ENCODE measurements around the gene MADCAM1. TPM values are rescaled to one million over a fixed set of nuclear protein-coding genes. Genes with fewer than 3 reads are reported as not detected.

Gene MADCAM1
- under 0.01 TPM in 1 of 2 replicates, not detected in the other for total RNA-seq

DNA sequence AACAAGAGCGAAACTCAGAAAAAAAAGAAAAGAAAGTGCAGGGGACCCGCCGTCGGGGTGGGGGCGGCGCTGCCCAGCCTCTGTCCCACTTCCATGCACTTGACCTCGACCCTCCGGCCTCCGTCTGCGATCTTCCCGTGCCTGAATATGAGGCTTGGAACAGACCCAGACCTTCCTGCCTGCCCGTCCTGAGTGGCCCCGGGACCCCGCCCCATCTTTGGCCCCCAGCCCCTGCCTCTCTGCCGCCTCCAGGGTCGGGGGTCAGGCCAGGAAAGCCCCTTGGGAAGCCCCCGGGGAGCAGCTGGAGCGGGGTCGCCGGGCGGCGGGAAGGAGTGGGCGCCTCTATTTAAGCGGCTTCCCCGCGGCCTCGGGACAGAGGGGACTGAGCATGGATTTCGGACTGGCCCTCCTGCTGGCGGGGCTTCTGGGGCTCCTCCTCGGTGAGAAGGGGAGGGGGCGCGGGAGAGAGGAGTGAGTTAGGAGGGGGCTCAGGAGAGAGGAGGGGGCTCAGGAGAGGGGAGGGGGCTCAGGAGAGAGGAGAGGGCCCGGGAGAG, at the start of gene MADCAM1:
Gene MADCAM1, plus strand, starts transcription at position 375 of the 554 bp plus-strand sequence. Its CDS starts 14 bp downstream, at position 389.

DNA sequence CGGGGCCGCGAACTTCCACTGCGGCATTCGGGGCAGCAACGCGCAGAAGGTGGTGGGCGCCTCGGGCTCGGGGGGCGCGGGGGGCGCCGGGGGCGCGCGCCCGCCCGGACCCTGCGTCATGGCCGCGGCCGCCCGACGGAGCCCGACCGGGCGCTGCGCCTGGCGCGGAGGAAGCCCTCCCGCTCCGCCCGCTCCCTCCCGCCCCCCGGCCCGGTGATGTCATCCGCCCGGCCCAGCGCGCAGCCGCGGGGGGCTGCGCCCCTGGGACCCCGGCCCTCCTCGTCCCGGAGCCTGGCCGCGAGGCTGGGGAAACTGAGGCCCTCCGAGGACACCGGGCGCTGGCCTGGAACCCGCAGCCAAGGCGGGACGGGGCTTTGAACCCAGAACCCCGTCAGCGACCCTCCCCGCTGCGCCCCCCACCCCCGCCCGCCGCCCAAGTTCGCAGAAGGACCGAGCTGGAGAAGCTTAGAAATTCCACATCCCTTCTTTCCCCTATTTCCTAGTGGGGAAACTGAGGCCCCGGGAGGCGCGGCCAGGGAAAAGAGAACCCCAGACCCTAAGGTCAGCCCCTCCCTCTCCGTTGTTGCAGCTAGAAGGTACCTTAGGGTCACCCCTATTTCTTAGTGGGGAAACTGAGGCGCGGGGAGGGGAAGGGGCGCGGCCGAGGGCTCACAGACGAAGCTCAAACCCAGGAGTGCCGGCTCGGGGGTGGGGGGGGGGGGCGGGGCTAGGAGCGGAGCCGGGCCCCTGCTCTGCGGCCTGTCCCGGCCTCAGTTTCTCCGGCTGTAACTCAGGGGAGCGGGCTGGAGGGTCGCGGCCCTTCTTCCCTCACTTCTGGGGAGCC, 35.2 kb upstream of the MADCAM1 start, which contains the start of gene SHC2:
Gene SHC2, minus strand, starts transcription at position 157 of the 844 bp plus-strand sequence. Its CDS starts 37 bp downstream, at position 120.

DNA sequence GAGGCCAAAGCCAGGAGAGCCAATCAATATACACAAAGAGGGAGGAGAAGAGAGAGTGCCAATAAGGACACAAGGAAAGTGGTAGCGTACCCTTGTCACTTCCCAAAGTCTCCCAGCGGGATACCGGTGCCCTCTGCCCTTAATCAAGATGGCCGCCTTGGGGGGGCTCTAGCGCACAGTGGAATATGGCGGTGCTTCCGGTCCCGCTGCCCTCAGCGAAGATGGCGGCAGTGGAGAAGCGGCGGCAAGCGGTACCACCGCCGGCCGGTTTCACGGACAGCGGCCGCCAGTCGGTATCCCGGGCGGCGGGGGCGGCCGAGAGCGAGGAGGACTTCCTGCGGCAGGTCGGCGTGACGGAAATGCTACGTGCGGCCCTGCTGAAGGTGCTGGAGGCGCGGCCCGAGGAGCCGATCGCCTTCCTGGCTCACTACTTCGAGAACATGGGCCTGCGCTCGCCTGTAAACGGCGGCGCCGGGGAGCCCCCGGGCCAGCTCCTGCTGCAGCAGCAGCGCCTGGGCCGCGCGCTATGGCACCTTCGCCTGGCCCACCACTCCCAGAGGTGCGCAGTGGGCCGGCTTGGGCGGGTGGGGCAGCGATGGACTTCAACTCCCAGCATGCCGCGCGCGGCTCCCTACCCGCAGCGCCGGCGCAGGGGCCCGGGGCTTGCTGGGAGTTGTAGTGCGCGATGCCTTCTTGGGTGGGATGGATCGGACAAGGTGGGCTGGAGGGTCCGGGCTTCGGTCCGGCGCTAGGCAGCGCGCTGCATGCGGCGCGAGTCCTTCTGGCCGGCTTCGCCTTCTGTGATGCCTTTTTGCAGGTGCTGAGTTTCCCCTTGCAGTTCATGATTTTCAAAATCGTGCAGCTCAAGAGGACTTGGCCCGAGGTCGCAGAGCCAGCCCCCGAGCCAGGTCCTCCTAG, 11.3 kb downstream of the MADCAM1 start, which contains the start of gene TPGS1:
Gene TPGS1, plus strand, starts transcription at position 212 of the 918 bp plus-strand sequence. Its CDS starts 10 bp downstream, at position 222.

GRCh38 chr19:531753-532560, 35.7 kb downstream of the MADCAM1 start, which contains the start of gene CDC34:
CDC34 (plus strand) TSS chr19:531760; CDS start chr19:531932, 172 bp downstream.

GRCh38 chr19:543910-544608, 47.8 kb downstream of the MADCAM1 start, which contains the start of gene GZMM:
GZMM (plus strand) TSS chr19:544053; CDS start chr19:544072, 19 bp downstream.

Other genes starting within 250 kb of the MADCAM1 start
- 11.1 and 37.5 TPM in 2 replicates for gene PLPP2, start 205.1 kb upstream of the MADCAM1 start, total RNA-seq
- 9.5 and 26.4 TPM in 2 replicates for gene MIER2, start 151.7 kb upstream of the MADCAM1 start, total RNA-seq
- under 0.01 and 0.09 TPM in 2 replicates for gene C2CD4C, start 87.3 kb upstream of the MADCAM1 start, total RNA-seq
- 1.7 and 2.5 TPM in 2 replicates for gene SHC2, start 35.5 kb upstream of the MADCAM1 start, total RNA-seq
- gene TPGS1, start 11.0 kb downstream of the MADCAM1 start, total RNA-seq = 33.4 and 50.4 TPM in 2 replicates
- 61.3 and 76.7 TPM in 2 replicates for gene CDC34, start 35.3 kb downstream of the MADCAM1 start, total RNA-seq
- gene GZMM, start 47.6 kb downstream of the MADCAM1 start, total RNA-seq = not detected in 2 replicates
- gene BSG, start 76.1 kb downstream of the MADCAM1 start, total RNA-seq = 256 and 287 TPM in 2 replicates
- 1.5 and 1.6 TPM in 2 replicates for gene HCN2, start 93.4 kb downstream of the MADCAM1 start, total RNA-seq
- 14.7 and 17.2 TPM in 2 replicates for gene POLRMT, start 137.1 kb downstream of the MADCAM1 start, total RNA-seq
- 0.16 TPM in 1 of 2 replicates, not detected in the other for gene FGF22, start 143.4 kb downstream of the MADCAM1 start, total RNA-seq
- 10.1 and 11.6 TPM in 2 replicates for gene RNF126, start 166.7 kb downstream of the MADCAM1 start, total RNA-seq
- gene FSTL3, start 179.9 kb downstream of the MADCAM1 start, total RNA-seq = 24.1 and 37.4 TPM in 2 replicates
- gene PRSS57, start 199.0 kb downstream of the MADCAM1 start, total RNA-seq = not detected in 2 replicates
- 12.5 and 68.7 TPM in 2 replicates for gene PALM, start 212.4 kb downstream of the MADCAM1 start, total RNA-seq